HEK293 (cell line): ENCODE measurements around the gene GALNT13.

Experiments used
- CTCF ChIA-PET: fragments of 350-600 bp; formaldehyde crosslinking; extraction: SDS; loops from one replicate; lab custom pipeline; 2021; ENCODE audit warnings: antibody characterized with exemption; lab: Yijun Ruan, JAX
- POLR2A ChIA-PET: fragments of 300-600 bp; formaldehyde crosslinking; extraction: SDS; loops from one replicate; lab custom pipeline; 2020; ENCODE audit warnings: antibody characterized with exemption, inconsistent platforms; lab: Yijun Ruan, JAX
- H3K27ac ChIP-seq: fragments of 200-500 bp; sonication (Bioruptor generic); 2 replicates; pipeline ENCODE4 v1.5.1; 2014; ENCODE audit warnings: low read depth, low read length, control low read depth, inconsistent platforms; ENCODE audit errors: extremely low read depth
- H3K36me3 ChIP-seq, 2 experiments: fragments of 200-500 bp in 1 of 2; sonication (Bioruptor generic) in 1 of 2; 1 replicate in 1 of 2; 2 replicates in 1 of 2; pipeline ENCODE4 v1.5.1; 2014 to 2017; ENCODE audit warnings: inconsistent platforms in 2 of 2, low read length in 2 of 2; ENCODE audit not compliant: control insufficient read depth in 2 of 2, insufficient read depth in 1 of 2
- H3K4me1 ChIP-seq: fragments of 200-500 bp; sonication (Bioruptor generic); 2 replicates; pipeline ENCODE4 v1.5.1; 2014; ENCODE audit warnings: mild to moderate bottlenecking, low read length, inconsistent platforms; ENCODE audit not compliant: control insufficient read depth, insufficient read depth
- H3K4me3 ChIP-seq: 2 replicates; pipeline ENCODE4 v1.5.1; 2011; ENCODE audit warnings: low read depth, mild to moderate bottlenecking, control low read depth, low read length, moderate library complexity
- H3K9me3 ChIP-seq: fragments of 200-500 bp; sonication (Bioruptor generic); 2 replicates; pipeline ENCODE4 v1.5.1; 2014; ENCODE audit warnings: low read depth, low read length, inconsistent platforms; ENCODE audit not compliant: control insufficient read depth, insufficient read depth
- GFI1B ChIP-seq: fragments of 450-650 bp; formaldehyde crosslinking; IDR thresholded peaks from 2 replicates; pipeline ENCODE4 v1.5.1; 2016; ENCODE audit warnings: missing biosample characterization, missing genetic modification characterization
- SCRT1 ChIP-seq: fragments of 450-650 bp; formaldehyde crosslinking; IDR thresholded peaks from 2 replicates; pipeline ENCODE4 v1.5.1; 2016; ENCODE audit warnings: missing biosample characterization, missing genetic modification characterization, borderline replicate concordance
- ZBTB48 ChIP-seq: fragments of 450-650 bp; formaldehyde crosslinking; IDR thresholded peaks from 2 replicates; pipeline ENCODE4 v1.5.1; 2016; ENCODE audit warnings: missing biosample characterization, missing genetic modification characterization
- ZBTB7A ChIP-seq: fragments of 450-650 bp; formaldehyde crosslinking; IDR thresholded peaks from 2 replicates; pipeline ENCODE4 v1.5.1; 2016; ENCODE audit warnings: low read depth, missing biosample characterization, missing genetic modification characterization
- ZEB2 ChIP-seq: fragments of 450-650 bp; formaldehyde crosslinking; IDR thresholded peaks from 2 replicates; pipeline ENCODE4 v1.5.1; 2016; ENCODE audit warnings: missing biosample characterization, missing genetic modification characterization
- ZFP41 ChIP-seq: fragments of 450-650 bp; formaldehyde crosslinking; IDR thresholded peaks from 2 replicates; pipeline ENCODE4 v1.5.1; 2016; ENCODE audit warnings: missing biosample characterization, missing genetic modification characterization, borderline replicate concordance
- ZFP69B ChIP-seq: fragments of 450-650 bp; formaldehyde crosslinking; IDR thresholded peaks from 2 replicates; pipeline ENCODE4 v1.5.1; 2016; ENCODE audit warnings: missing biosample characterization, missing genetic modification characterization
- ZIC2 ChIP-seq: fragments of 450-650 bp; formaldehyde crosslinking; IDR thresholded peaks from 2 replicates; pipeline ENCODE4 v1.5.1; 2016; ENCODE audit warnings: missing biosample characterization, missing genetic modification characterization
- ZNF311 ChIP-seq: fragments of 450-650 bp; formaldehyde crosslinking; IDR thresholded peaks from 2 replicates; pipeline ENCODE4 v1.5.1; 2017; ENCODE audit warnings: missing biosample characterization, missing genetic modification characterization, borderline replicate concordance
- ZNF335 ChIP-seq: fragments of 450-650 bp; formaldehyde crosslinking; conservative IDR thresholded peaks from 2 replicates; pipeline ENCODE4 v1.5.1; 2016; ENCODE audit warnings: missing biosample characterization, missing genetic modification characterization
- ZNF350 ChIP-seq: fragments of 450-650 bp; formaldehyde crosslinking; IDR thresholded peaks from 2 replicates; pipeline ENCODE4 v1.5.0; 2017; ENCODE audit warnings: missing biosample characterization, mild to moderate bottlenecking, missing genetic modification characterization
- ZNF48 ChIP-seq: fragments of 450-650 bp; formaldehyde crosslinking; IDR thresholded peaks from 2 replicates; pipeline ENCODE4 v1.5.1; 2016; ENCODE audit warnings: missing biosample characterization, missing genetic modification characterization
- ZNF530 ChIP-seq: fragments of 450-650 bp; formaldehyde crosslinking; IDR thresholded peaks from 2 replicates; pipeline ENCODE4 v1.5.1; 2016; ENCODE audit warnings: low read depth, missing biosample characterization, missing genetic modification characterization
- ZNF549 ChIP-seq: fragments of 450-650 bp; IDR thresholded peaks from 2 replicates; pipeline ENCODE4 v1.5.1; 2018; ENCODE audit warnings: missing biosample characterization, missing genetic modification characterization, mild to moderate bottlenecking, inconsistent platforms, moderate library complexity
- ZNF610 ChIP-seq: fragments of 450-650 bp; formaldehyde crosslinking; IDR thresholded peaks from 2 replicates; pipeline ENCODE4 v1.5.1; 2016; ENCODE audit warnings: missing biosample characterization, missing genetic modification characterization, borderline replicate concordance
- ZNF623 ChIP-seq: fragments of 450-650 bp; formaldehyde crosslinking; IDR thresholded peaks from 2 replicates; pipeline ENCODE4 v1.5.1; 2016; ENCODE audit warnings: missing biosample characterization, missing genetic modification characterization
- ZNF701 ChIP-seq: fragments of 450-650 bp; formaldehyde crosslinking; IDR thresholded peaks from 2 replicates; pipeline ENCODE4 v1.5.1; 2016; ENCODE audit warnings: missing biosample characterization, missing genetic modification characterization
- TF ChIP-seq, protein P1 (sequence below): fragments of 450-650 bp; formaldehyde crosslinking; IDR thresholded peaks from 2 replicates; pipeline ENCODE4 v1.5.1; 2016; ENCODE audit warnings: missing biosample characterization, missing genetic modification characterization
- TF ChIP-seq, protein P2 (sequence below): fragments of 450-650 bp; formaldehyde crosslinking; IDR thresholded peaks from 2 replicates; pipeline ENCODE4 v1.5.1; 2016; ENCODE audit warnings: missing biosample characterization, missing genetic modification characterization
- TF ChIP-seq, protein P3 (sequence below): IDR thresholded peaks from 2 replicates; pipeline ENCODE4 v1.6.1; 2011; ENCODE audit warnings: mild to moderate bottlenecking, low read depth, low read length, borderline replicate concordance
- TF ChIP-seq, protein P4 (sequence below): fragments of 450-650 bp; formaldehyde crosslinking; IDR thresholded peaks from 2 replicates; pipeline ENCODE4 v1.5.1; 2017; ENCODE audit warnings: missing biosample characterization, mild to moderate bottlenecking, missing genetic modification characterization, moderate library complexity
- TF ChIP-seq, protein P5 (sequence below): fragments of 450-650 bp; formaldehyde crosslinking; IDR thresholded peaks from 2 replicates; pipeline ENCODE4 v1.5.1; 2017; ENCODE audit warnings: missing biosample characterization, missing genetic modification characterization
- TF ChIP-seq, protein P6 (sequence below): fragments of 450-650 bp; formaldehyde crosslinking; IDR thresholded peaks from 2 replicates; pipeline ENCODE4; 2016; ENCODE audit warnings: missing biosample characterization, missing genetic modification characterization

Gene GALNT13

DNA sequence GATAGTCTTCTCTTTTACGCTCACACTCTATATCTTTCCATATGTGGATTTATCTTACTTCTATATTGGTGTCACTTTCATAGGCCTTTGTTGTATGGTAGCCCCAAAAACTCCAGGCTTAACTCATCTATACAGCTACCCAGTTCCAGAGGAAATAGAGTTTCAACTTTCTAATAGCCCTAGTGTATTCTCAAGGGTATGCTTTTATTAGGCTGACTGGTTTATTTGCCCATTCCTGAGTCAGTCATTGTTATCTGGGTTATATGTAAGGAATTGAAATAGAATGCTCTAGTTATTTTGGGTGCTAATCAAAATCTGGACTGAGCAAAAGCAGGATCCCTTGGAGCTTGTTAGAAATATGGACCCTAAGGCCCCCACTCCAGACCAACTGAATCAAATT is 519.3 kb downstream of the GALNT13 start:
- POLR2A ChIA-PET, result no interaction called here
- Histone ChIP-seq H3K4me3 (no peak overlapping the region), H3K9me3 (no peaks in the 10 kb centered on the region), H3K4me1 (no peaks in the 10 kb centered on the region), H3K36me3 (no peaks in the 10 kb centered on the region), H3K27ac (no peak overlapping the region)
- no peak for TF ChIP-seq ZNF48 (tag by site-specific recombination)
- TF ChIP-seq ZIC2, result no peak
- TF ChIP-seq ZBTB7A (tag by site-specific recombination), result no peak
- no peak for TF ChIP-seq ZFP69B (tag by site-specific recombination)
- no peak for TF ChIP-seq ZNF623 (tag by site-specific recombination)
- TF ChIP-seq ZNF549 (tag by site-specific recombination), result no peak
- no peak for TF ChIP-seq ZNF530 (tag by site-specific recombination)
- TF ChIP-seq ZFP41 (tag by site-specific recombination), result no peak
- CTCF ChIA-PET, result interaction anchor here (0.5 kb wide), 1 partner anchor 106 kb away, joined by 3 read pairs; no protein-coding TSS in a partner anchor

DNA sequence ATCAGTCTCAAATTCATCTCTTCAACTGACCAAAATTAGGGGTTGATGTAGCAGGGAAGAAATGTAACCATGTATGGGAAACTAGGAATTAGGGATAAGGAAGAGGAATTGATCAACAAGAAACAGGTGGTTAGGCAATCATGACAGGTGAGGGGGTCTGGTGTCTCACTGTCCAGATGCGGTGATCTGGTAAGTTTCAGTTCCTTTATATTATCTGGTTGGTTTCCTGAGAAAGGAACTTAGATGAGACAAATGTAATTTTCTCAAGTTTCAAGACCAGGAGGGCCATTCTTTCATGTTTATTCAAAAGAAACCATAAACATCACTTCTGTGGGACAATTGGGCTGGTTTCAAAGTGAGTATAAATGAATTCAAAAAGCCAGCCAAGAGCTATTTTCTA is 520.5 kb downstream of the GALNT13 start:
- H3K4me3 ChIP-seq, result no peak overlapping the region
- H3K27ac ChIP-seq, result no peak overlapping the region
- POLR2A ChIA-PET, result no interaction called here
- no peaks in the 10 kb centered on the region for H3K4me1 ChIP-seq
- CTCF ChIA-PET, result no interaction called here
- TF ChIP-seq, protein P1, sequence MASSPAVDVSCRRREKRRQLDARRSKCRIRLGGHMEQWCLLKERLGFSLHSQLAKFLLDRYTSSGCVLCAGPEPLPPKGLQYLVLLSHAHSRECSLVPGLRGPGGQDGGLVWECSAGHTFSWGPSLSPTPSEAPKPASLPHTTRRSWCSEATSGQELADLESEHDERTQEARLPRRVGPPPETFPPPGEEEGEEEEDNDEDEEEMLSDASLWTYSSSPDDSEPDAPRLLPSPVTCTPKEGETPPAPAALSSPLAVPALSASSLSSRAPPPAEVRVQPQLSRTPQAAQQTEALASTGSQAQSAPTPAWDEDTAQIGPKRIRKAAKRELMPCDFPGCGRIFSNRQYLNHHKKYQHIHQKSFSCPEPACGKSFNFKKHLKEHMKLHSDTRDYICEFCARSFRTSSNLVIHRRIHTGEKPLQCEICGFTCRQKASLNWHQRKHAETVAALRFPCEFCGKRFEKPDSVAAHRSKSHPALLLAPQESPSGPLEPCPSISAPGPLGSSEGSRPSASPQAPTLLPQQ (tag by site-specific recombination), result no peak
- TF ChIP-seq GFI1B (tag by site-specific recombination) (no peak), ZNF350 (tag by site-specific recombination) (no peak), ZFP41 (tag by site-specific recombination) (no peak), ZBTB48 (tag by site-specific recombination) (no peak), ZNF701 (tag by site-specific recombination) (no peak), ZNF610 (tag by site-specific recombination) (no peak), ZNF335 (tag by site-specific recombination) (no peak), SCRT1 (no peak), ZEB2 (tag by site-specific recombination) (no peak), ZNF311 (tag by site-specific recombination) (no peak)
- TF ChIP-seq, protein P2, sequence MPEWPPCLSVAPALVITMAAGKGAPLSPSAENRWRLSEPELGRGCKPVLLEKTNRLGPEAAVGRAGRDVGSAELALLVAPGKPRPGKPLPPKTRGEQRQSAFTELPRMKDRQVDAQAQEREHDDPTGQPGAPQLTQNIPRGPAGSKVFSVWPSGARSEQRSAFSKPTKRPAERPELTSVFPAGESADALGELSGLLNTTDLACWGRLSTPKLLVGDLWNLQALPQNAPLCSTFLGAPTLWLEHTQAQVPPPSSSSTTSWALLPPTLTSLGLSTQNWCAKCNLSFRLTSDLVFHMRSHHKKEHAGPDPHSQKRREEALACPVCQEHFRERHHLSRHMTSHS (tag by site-specific recombination), result no peak
- TF ChIP-seq, protein P3, sequence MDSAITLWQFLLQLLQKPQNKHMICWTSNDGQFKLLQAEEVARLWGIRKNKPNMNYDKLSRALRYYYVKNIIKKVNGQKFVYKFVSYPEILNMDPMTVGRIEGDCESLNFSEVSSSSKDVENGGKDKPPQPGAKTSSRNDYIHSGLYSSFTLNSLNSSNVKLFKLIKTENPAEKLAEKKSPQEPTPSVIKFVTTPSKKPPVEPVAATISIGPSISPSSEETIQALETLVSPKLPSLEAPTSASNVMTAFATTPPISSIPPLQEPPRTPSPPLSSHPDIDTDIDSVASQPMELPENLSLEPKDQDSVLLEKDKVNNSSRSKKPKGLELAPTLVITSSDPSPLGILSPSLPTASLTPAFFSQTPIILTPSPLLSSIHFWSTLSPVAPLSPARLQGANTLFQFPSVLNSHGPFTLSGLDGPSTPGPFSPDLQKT, result no peak
- TF ChIP-seq, protein P4, sequence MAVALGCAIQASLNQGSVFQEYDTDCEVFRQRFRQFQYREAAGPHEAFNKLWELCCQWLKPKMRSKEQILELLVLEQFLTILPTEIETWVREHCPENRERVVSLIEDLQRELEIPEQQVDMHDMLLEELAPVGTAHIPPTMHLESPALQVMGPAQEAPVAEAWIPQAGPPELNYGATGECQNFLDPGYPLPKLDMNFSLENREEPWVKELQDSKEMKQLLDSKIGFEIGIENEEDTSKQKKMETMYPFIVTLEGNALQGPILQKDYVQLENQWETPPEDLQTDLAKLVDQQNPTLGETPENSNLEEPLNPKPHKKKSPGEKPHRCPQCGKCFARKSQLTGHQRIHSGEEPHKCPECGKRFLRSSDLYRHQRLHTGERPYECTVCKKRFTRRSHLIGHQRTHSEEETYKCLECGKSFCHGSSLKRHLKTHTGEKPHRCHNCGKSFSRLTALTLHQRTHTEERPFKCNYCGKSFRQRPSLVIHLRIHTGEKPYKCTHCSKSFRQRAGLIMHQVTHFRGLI (tag by site-specific recombination), result no peak
- TF ChIP-seq, protein P5, sequence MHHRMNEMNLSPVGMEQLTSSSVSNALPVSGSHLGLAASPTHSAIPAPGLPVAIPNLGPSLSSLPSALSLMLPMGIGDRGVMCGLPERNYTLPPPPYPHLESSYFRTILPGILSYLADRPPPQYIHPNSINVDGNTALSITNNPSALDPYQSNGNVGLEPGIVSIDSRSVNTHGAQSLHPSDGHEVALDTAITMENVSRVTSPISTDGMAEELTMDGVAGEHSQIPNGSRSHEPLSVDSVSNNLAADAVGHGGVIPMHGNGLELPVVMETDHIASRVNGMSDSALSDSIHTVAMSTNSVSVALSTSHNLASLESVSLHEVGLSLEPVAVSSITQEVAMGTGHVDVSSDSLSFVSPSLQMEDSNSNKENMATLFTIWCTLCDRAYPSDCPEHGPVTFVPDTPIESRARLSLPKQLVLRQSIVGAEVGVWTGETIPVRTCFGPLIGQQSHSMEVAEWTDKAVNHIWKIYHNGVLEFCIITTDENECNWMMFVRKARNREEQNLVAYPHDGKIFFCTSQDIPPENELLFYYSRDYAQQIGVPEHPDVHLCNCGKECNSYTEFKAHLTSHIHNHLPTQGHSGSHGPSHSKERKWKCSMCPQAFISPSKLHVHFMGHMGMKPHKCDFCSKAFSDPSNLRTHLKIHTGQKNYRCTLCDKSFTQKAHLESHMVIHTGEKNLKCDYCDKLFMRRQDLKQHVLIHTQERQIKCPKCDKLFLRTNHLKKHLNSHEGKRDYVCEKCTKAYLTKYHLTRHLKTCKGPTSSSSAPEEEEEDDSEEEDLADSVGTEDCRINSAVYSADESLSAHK (tag by site-specific recombination), result no peak
- TF ChIP-seq, protein P6, sequence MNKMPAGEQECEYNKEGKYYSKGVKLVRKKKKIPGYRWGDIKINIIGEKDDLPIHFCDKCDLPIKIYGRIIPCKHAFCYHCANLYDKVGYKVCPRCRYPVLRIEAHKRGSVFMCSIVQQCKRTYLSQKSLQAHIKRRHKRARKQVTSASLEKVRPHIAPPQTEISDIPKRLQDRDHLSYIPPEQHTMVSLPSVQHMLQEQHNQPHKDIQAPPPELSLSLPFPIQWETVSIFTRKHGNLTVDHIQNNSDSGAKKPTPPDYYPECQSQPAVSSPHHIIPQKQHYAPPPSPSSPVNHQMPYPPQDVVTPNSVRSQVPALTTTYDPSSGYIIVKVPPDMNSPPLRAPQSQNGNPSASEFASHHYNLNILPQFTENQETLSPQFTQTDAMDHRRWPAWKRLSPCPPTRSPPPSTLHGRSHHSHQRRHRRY, result no peak
- TF ChIP-seq, all 188 proteins: peak for 0
- H3K9me3 ChIP-seq, result no peaks in the 10 kb centered on the region
- no peaks in the 10 kb centered on the region for H3K36me3 ChIP-seq
